Bronchial epithelial cell (primary cell): ENCODE data around the gene TMEM95. TPM values are rescaled to one million over a fixed set of nuclear protein-coding genes. Genes with fewer than 3 reads are reported as not detected.
"Not testable (repeated sequence)": the region's sequence is repeated elsewhere in the genome, so short reads cannot be mapped to it uniquely, and the experiment has no call there.

Source experiments
- DNase-seq: peaks from one replicate; pipeline ENCODE4 v3.0.0-alpha.2; 2010; ENCODE audit warnings: low read depth
- FAIRE-seq: peaks from 2 replicates; lab custom pipeline; 2011; peaks lifted over from hg19 to GRCh38; lab: Jason Lieb, UNC
- H3K27me3 ChIP-seq: 2 replicates; pipeline ENCODE4 v1.5.1; 2011; ENCODE audit warnings: low read length; ENCODE audit not compliant: control insufficient read depth, insufficient read depth
- H3K36me3 ChIP-seq: 2 replicates; pipeline ENCODE4 v1.5.1; 2011; ENCODE audit warnings: low read length; ENCODE audit not compliant: control insufficient read depth, insufficient read depth
- H3K4me3 ChIP-seq: 2 replicates; pipeline ENCODE4 v1.5.1; 2011; ENCODE audit warnings: mild to moderate bottlenecking, low read depth, low read length, control low read depth
- total RNA-seq: library from RNA; depleted of rRNA; stranded (reverse); fragments of >200 nt; gene quantifications from 2 replicates; pipeline ENCODE4 v1.2.1, GENCODE V29; 2014
- TF ChIP-seq, protein P1 (sequence below): IDR thresholded peaks from 2 replicates; pipeline ENCODE4 v1.5.1; 2011; ENCODE audit warnings: mild to moderate bottlenecking, moderate library complexity, low read length, control low read depth, inconsistent platforms; ENCODE audit not compliant: insufficient read depth, severe bottlenecking

TMEM95 gene
- total RNA-seq, 1 donor from 2014 or later: not detected

- Histone ChIP-seq H3K4me3 (peak overlapping the region; percentile 87), H3K36me3 (peaks cover 6% of the 10 kb centered on the region), H3K27me3 (no peaks in the 10 kb centered on the region)
- TF ChIP-seq, protein P1, sequence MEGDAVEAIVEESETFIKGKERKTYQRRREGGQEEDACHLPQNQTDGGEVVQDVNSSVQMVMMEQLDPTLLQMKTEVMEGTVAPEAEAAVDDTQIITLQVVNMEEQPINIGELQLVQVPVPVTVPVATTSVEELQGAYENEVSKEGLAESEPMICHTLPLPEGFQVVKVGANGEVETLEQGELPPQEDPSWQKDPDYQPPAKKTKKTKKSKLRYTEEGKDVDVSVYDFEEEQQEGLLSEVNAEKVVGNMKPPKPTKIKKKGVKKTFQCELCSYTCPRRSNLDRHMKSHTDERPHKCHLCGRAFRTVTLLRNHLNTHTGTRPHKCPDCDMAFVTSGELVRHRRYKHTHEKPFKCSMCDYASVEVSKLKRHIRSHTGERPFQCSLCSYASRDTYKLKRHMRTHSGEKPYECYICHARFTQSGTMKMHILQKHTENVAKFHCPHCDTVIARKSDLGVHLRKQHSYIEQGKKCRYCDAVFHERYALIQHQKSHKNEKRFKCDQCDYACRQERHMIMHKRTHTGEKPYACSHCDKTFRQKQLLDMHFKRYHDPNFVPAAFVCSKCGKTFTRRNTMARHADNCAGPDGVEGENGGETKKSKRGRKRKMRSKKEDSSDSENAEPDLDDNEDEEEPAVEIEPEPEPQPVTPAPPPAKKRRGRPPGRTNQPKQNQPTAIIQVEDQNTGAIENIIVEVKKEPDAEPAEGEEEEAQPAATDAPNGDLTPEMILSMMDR: no peak
- no peak for FAIRE-seq
- DNase-seq: no peak
Measured at GRCh38 chr17:7330638-7331015, 24.3 kb upstream of the TMEM95 start.

- Histone ChIP-seq H3K4me3 (no peak overlapping the region), H3K27me3 (no peaks in the 10 kb centered on the region), H3K36me3 (no peaks in the 10 kb centered on the region)
- no peak for FAIRE-seq
- TF ChIP-seq, protein P1: no peak
- no peak for DNase-seq
Measured at GRCh38 chr17:7332111-7332510, 22.8 kb upstream of the TMEM95 start.

GRCh38 chr17:7332600-7333069, 22.3 kb upstream of the TMEM95 start:
- DNase-seq: not testable (repeated sequence)

GRCh38 chr17:7334938-7335538, 19.9 kb upstream of the TMEM95 start:
- Histone ChIP-seq H3K36me3 (no peaks in the 10 kb centered on the region), H3K27me3 (no peaks in the 10 kb centered on the region), H3K4me3 (no peak overlapping the region)
- TF ChIP-seq, protein P1: no peak
- DNase-seq (no peak), FAIRE-seq (no peak)

More at GRCh38 chr17:7332600-7333069, 22.3 kb upstream of the TMEM95 start:
- not testable (repeated sequence) for H3K4me3 ChIP-seq, H3K36me3 ChIP-seq, H3K27me3 ChIP-seq, FAIRE-seq

DNA sequence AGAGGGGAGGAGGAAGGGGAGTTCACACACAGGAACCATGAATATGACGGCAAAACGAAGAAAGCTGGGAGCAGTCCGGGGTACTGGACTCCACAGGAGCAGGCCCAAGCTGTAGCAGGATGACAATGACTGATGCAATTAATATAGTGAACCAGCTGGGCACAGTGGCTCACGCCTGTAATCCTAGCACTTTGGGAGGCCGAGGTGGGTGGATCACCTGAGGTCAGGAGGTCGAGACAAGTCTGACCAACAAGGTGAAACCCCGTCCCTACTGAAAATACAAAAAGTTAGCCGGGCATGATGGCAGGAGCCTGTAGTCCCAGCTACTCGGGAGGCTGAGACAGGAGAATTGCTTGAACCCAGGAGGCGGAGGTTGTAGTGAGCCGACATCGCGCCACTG, 19.2 kb upstream of the TMEM95 start:
- FAIRE-seq, H3K36me3 ChIP-seq, H3K27me3 ChIP-seq, DNase-seq, H3K4me3 ChIP-seq: not testable (repeated sequence)

GRCh38 chr17:7336240-7337175, 18.4 kb upstream of the TMEM95 start, which contains the start of gene ACAP1:
Gene ACAP1 (plus strand): TSS chr17:7336529. CDS start chr17:7336735, 206 bp downstream.
- H3K36me3 ChIP-seq: no peaks in the 10 kb centered on the region
- TF ChIP-seq, protein P1: no peak
- no peak within 1 kb of the TSS for H3K4me3 ChIP-seq
- no peaks in the 10 kb centered on the region for H3K27me3 ChIP-seq
- FAIRE-seq: no peak
- DNase-seq: no peak

DNA sequence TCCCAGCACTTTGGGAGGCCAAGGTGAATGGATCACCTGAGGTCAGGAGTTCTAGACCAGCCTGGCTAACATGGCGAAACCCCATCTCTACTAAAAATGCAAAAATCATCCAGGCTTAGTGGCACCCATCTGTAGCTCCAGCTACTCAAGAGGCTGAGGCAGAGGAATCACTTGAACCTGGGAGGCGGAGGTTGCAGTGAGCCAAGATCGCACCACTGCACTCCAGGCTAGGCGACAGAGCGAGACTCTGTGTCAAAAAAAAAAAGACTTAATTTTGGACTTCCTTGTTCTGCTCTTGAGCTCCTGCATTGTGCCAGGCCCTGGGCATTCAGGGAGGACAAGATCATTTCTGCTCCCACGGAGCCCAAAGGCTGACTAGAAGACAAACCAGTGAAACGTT, 17.4 kb upstream of the TMEM95 start:
- not testable (repeated sequence) for H3K36me3 ChIP-seq, H3K27me3 ChIP-seq, H3K4me3 ChIP-seq, FAIRE-seq, DNase-seq
